ENCODE data around the gene DPM3. TPM values are rescaled to one million over a fixed set of nuclear protein-coding genes. Genes with fewer than 3 reads are reported as not detected.

The DPM3 gene
- total and polyA plus RNA-seq, 11 donors = 46.1 to 216 (median 61.0) TPM

- Histone ChIP-seq H3K9me3 (no peaks in the 10 kb centered on the region), H3K4me3 (no peak overlapping the region), H3K27ac (no peak overlapping the region), H3K36me3 (no peaks in the 10 kb centered on the region), H3K4me1 (peaks cover 7 to 26% (median 17%) of the 10 kb centered on the region in 12 donors), H3K27me3 (peaks cover 0 to 5% (median 0%) of the 10 kb centered on the region in 9 donors)
- no peak for TF ChIP-seq POLR2A (IDR thresholded peaks at IDR 0.05)
- TF ChIP-seq, protein P1, sequence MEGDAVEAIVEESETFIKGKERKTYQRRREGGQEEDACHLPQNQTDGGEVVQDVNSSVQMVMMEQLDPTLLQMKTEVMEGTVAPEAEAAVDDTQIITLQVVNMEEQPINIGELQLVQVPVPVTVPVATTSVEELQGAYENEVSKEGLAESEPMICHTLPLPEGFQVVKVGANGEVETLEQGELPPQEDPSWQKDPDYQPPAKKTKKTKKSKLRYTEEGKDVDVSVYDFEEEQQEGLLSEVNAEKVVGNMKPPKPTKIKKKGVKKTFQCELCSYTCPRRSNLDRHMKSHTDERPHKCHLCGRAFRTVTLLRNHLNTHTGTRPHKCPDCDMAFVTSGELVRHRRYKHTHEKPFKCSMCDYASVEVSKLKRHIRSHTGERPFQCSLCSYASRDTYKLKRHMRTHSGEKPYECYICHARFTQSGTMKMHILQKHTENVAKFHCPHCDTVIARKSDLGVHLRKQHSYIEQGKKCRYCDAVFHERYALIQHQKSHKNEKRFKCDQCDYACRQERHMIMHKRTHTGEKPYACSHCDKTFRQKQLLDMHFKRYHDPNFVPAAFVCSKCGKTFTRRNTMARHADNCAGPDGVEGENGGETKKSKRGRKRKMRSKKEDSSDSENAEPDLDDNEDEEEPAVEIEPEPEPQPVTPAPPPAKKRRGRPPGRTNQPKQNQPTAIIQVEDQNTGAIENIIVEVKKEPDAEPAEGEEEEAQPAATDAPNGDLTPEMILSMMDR (IDR thresholded peaks at IDR 0.05) = no peak
- DNase-seq (no peak), ATAC-seq (no peak)
- WGBS, 4 donors = 85 to 93% (median 88%) methylated on average over 6 of the region's 6 CpGs
- intact Hi-C loops (cut with DNase I) = loop anchor here in 9 of 10 donors (1.0 to 5.0 kb wide), 3 partner anchors 35 to 75 kb away; partner anchors contain the start of gene EFNA1 (in 9 of the 9)
These were observed 48.2 kb downstream of the DPM3 start for GRCh38 chr1:155092131-155092530.

DNA sequence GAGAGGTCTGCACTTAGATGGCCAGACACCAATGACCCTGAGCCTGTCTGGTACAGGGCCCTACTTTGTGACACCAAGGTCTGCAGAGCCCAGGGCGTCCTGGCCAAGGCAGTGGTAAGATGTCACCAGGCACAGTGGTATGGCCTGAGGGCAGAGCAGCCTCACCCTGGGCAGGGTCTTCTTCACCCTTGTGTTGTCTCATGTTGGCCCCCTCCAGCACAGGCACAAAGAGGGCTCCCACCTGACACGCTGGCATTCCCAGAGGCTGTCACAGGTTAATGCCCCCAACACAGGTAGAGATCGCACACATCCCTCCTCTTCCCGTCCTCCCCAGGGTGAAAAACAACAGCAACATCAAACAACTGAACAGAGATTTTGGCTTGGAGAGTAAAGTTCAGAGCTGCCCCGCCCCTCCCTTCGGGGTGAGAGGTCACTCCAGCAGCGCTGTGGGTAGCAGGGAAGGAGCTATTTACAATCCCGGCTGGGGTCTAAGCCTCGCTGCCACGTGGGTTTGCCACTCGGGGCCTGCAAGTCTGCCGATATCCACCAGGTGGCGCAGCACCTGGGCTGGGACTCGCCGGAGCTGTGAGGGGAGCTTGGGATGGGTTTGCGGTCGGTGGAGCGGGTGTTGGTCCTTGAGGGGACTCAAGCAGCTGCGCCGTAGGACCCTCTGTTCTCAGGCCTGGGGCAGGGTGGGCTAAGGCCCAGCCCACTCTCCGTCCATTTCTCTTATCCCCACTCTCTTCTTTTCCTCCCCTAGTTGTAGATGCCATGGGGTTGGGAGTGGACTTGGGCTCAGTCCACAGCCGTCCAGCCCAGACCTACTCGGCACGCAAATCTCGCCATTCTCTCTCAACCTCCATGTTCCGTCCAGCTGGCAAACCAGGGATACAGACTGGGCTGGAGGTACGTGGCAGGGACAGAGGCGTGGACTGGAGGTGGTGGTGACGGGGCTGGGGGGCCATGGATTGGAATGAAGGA lies 49.0 kb downstream of the DPM3 start:
- intact Hi-C loops (cut with DNase I) = loop anchor here (1.0 to 5.0 kb wide), 5 partner anchors 36 to 78 kb away; partner anchors contain the start of gene EFNA1 (in 9 of the 10)
- Histone ChIP-seq H3K36me3 (no peaks in the 10 kb centered on the region), H3K27ac (no peak overlapping the region), H3K4me3 (no peak overlapping the region), H3K27me3 (peaks cover 0 to 5% (median 0%) of the 10 kb centered on the region in 9 donors), H3K9me3 (no peaks in the 10 kb centered on the region), H3K4me1 (peaks cover 7 to 32% (median 17%) of the 10 kb centered on the region in 12 donors)
- TF ChIP-seq, protein P1 (IDR thresholded peaks at IDR 0.05) = peak; percentile 95 to 99 (median 98)
- no peak for TF ChIP-seq POLR2A (IDR thresholded peaks at IDR 0.05)
- 22 to 28% (median 26%) methylated on average over 27 to 29 of the region's 29 CpGs for WGBS, 4 donors
- peak in 3 of 4 donors; percentile 53 to 70 (median 65) for ATAC-seq
- DNase-seq = peak; percentile 73 to 91 (median 80)

Other genes starting within 250 kb of the DPM3 start
- 10 to 100 TPM; 12.8 to 50.8 (median 37.5) TPM for gene PMVK, start 203.8 kb downstream of the DPM3 start, total RNA-seq
- 10 to 100 TPM; 47.1 to 52.1 TPM for gene PMVK, start 203.8 kb downstream of the DPM3 start, polyA plus RNA-seq
- 10 to 100 TPM; 38.2 to 70.4 (median 51.7) TPM for gene PBXIP1, start 184.4 kb downstream of the DPM3 start, total RNA-seq
- 10 to 100 TPM; 36.9 to 38.2 TPM for gene PBXIP1, start 184.4 kb downstream of the DPM3 start, polyA plus RNA-seq
- 10 to 100 TPM; 10.7 to 19.2 (median 16.3) TPM for gene PYGO2, start 178.7 kb downstream of the DPM3 start, total RNA-seq
- 10 to 100 TPM in 1 of 2 donors, 1 to 10 TPM in 1; 9.7 to 18.0 TPM for gene PYGO2, start 178.7 kb downstream of the DPM3 start, polyA plus RNA-seq
- gene SHC1, start 169.8 kb downstream of the DPM3 start, total RNA-seq = 100 to 1,000 TPM in 1 of 9 donors, 10 to 100 TPM in 8; 38.8 to 115 (median 62.4) TPM
- gene SHC1, start 169.8 kb downstream of the DPM3 start, polyA plus RNA-seq = 10 to 100 TPM; 23.6 to 93.7 TPM
- gene CKS1B, start 165.8 kb downstream of the DPM3 start, total RNA-seq = 10 to 100 TPM; 11.0 to 30.0 (median 16.7) TPM
- 10 to 100 TPM in 1 of 2 donors, 1 to 10 TPM in 1; 6.8 to 48.9 TPM for gene CKS1B, start 165.8 kb downstream of the DPM3 start, polyA plus RNA-seq
- 10 to 100 TPM; 19.4 to 35.0 (median 27.4) TPM for gene FLAD1, start 157.2 kb downstream of the DPM3 start, total RNA-seq
- 10 to 100 TPM; 22.3 to 50.7 TPM for gene FLAD1, start 157.2 kb downstream of the DPM3 start, polyA plus RNA-seq
- gene LENEP, start 146.9 kb downstream of the DPM3 start, total RNA-seq = not detected
- gene LENEP, start 146.9 kb downstream of the DPM3 start, polyA plus RNA-seq = not detected
- 10 to 100 TPM; 29.5 to 80.0 (median 46.6) TPM for gene ZBTB7B, start 137.7 kb downstream of the DPM3 start, total RNA-seq
- 100 to 1,000 TPM in 1 of 2 donors, 10 to 100 TPM in 1; 39.2 to 103 TPM for gene ZBTB7B, start 137.7 kb downstream of the DPM3 start, polyA plus RNA-seq
- gene DCST2, start 106.8 kb downstream of the DPM3 start, total RNA-seq = under 1 TPM in 8 of 9 donors, not detected in 1; 0.14 to 0.62 (median 0.35) TPM
- under 1 TPM; 0.17 to 0.65 TPM for gene DCST2, start 106.8 kb downstream of the DPM3 start, polyA plus RNA-seq
- not detected for gene DCST1, start 106.7 kb downstream of the DPM3 start, total RNA-seq
- gene DCST1, start 106.7 kb downstream of the DPM3 start, polyA plus RNA-seq = not detected
- 100 to 1,000 TPM in 3 of 9 donors, 10 to 100 TPM in 6; 55.8 to 199 (median 67.5) TPM for gene ADAM15, start 89.2 kb downstream of the DPM3 start, total RNA-seq
- gene ADAM15, start 89.2 kb downstream of the DPM3 start, polyA plus RNA-seq = 100 to 1,000 TPM; 112 to 113 TPM
- gene EFNA4, start 76.8 kb downstream of the DPM3 start, total RNA-seq = 1 to 10 TPM; 1.1 to 3.3 (median 2.2) TPM
- gene EFNA4, start 76.8 kb downstream of the DPM3 start, polyA plus RNA-seq = 1 to 10 TPM; 2.0 to 4.8 TPM
- gene EFNA3, start 61.7 kb downstream of the DPM3 start, total RNA-seq = 1 to 10 TPM in 2 of 9 donors, under 1 TPM in 7; 0.20 to 2.4 (median 0.61) TPM
- 1 to 10 TPM in 1 of 2 donors, under 1 TPM in 1; 0.61 to 1.9 TPM for gene EFNA3, start 61.7 kb downstream of the DPM3 start, polyA plus RNA-seq
- gene EFNA1, start 12.7 kb downstream of the DPM3 start, total RNA-seq = 10 to 100 TPM; 22.8 to 51.8 (median 37.2) TPM
- 100 to 1,000 TPM in 1 of 2 donors, 10 to 100 TPM in 1; 31.6 to 103 TPM for gene EFNA1, start 12.7 kb downstream of the DPM3 start, polyA plus RNA-seq
- 10 to 100 TPM in 4 of 9 donors, 1 to 10 TPM in 5; 5.4 to 21.7 (median 9.7) TPM for gene SLC50A1, start 4.7 kb downstream of the DPM3 start, total RNA-seq
- gene SLC50A1, start 4.7 kb downstream of the DPM3 start, polyA plus RNA-seq = 10 to 100 TPM; 15.7 to 36.0 TPM
- 100 to 1,000 TPM; 106 to 199 (median 123) TPM for gene KRTCAP2, start 32.8 kb upstream of the DPM3 start, total RNA-seq
- 100 to 1,000 TPM; 220 to 283 TPM for gene KRTCAP2, start 32.8 kb upstream of the DPM3 start, polyA plus RNA-seq
- under 1 TPM in 5 of 9 donors, not detected in 4; 0.08 to 0.41 (median 0.12) TPM for gene TRIM46, start 33.3 kb upstream of the DPM3 start, total RNA-seq
- gene TRIM46, start 33.3 kb upstream of the DPM3 start, polyA plus RNA-seq = under 1 TPM in 1 of 2 donors, not detected in 1; 0.04 TPM
- 10 to 100 TPM in 2 of 9 donors, 1 to 10 TPM in 7; 3.0 to 22.2 (median 5.5) TPM for gene THBS3, start 67.4 kb upstream of the DPM3 start, total RNA-seq
- gene THBS3, start 67.4 kb upstream of the DPM3 start, polyA plus RNA-seq = 1 to 10 TPM; 2.7 to 6.8 TPM
- 10 to 100 TPM; 14.1 to 32.2 (median 19.3) TPM for gene MTX1, start 68.2 kb upstream of the DPM3 start, total RNA-seq
- gene MTX1, start 68.2 kb upstream of the DPM3 start, polyA plus RNA-seq = 10 to 100 TPM; 28.1 to 37.1 TPM
- 10 to 100 TPM; 10.5 to 24.4 (median 12.8) TPM for gene ENTREP3, start 115.0 kb upstream of the DPM3 start, total RNA-seq
- gene ENTREP3, start 115.0 kb upstream of the DPM3 start, polyA plus RNA-seq = 10 to 100 TPM in 1 of 2 donors, 1 to 10 TPM in 1; 5.1 to 21.6 TPM
- gene SCAMP3, start 121.8 kb upstream of the DPM3 start, total RNA-seq = 10 to 100 TPM; 51.2 to 92.8 (median 65.8) TPM
- 100 to 1,000 TPM in 1 of 2 donors, 10 to 100 TPM in 1; 53.3 to 123 TPM for gene SCAMP3, start 121.8 kb upstream of the DPM3 start, polyA plus RNA-seq
- gene CLK2, start 133.0 kb upstream of the DPM3 start, total RNA-seq = 10 to 100 TPM in 8 of 9 donors, 1 to 10 TPM in 1; 9.6 to 26.1 (median 17.2) TPM
- 10 to 100 TPM; 15.9 to 22.8 TPM for gene CLK2, start 133.0 kb upstream of the DPM3 start, polyA plus RNA-seq
- gene HCN3, start 136.9 kb upstream of the DPM3 start, total RNA-seq = 1 to 10 TPM in 4 of 9 donors, under 1 TPM in 5; 0.49 to 1.7 (median 0.99) TPM
- gene HCN3, start 136.9 kb upstream of the DPM3 start, polyA plus RNA-seq = 1 to 10 TPM; 1.2 to 1.4 TPM
- gene PKLR, start 160.9 kb upstream of the DPM3 start, total RNA-seq = under 1 TPM in 1 of 9 donors, not detected in 8; 0.09 TPM
- not detected for gene PKLR, start 160.9 kb upstream of the DPM3 start, polyA plus RNA-seq
- 10 to 100 TPM; 63.7 to 87.9 (median 77.6) TPM for gene FDPS, start 168.3 kb upstream of the DPM3 start, total RNA-seq
- gene FDPS, start 168.3 kb upstream of the DPM3 start, polyA plus RNA-seq = 100 to 1,000 TPM in 1 of 2 donors, 10 to 100 TPM in 1; 67.0 to 120 TPM
- 10 to 100 TPM; 14.6 to 28.0 (median 16.3) TPM for gene RUSC1, start 180.4 kb upstream of the DPM3 start, total RNA-seq
- 10 to 100 TPM; 16.3 to 25.9 TPM for gene RUSC1, start 180.4 kb upstream of the DPM3 start, polyA plus RNA-seq